GM23338 (cell line): Measurements from ENCODE around the gene TNNI2. TPM values are rescaled to one million over a fixed set of nuclear protein-coding genes. Genes with fewer than 3 reads are reported as not detected.

ENCODE experiments used
- ATAC-seq: fragments of 200-7000 bp; cut with Tn5 transposase; 3 replicates; pipeline ENCODE4 v1.9.1; 2020
- DNase-seq: peaks from one replicate; pipeline ENCODE4 v3.0.0-alpha.2; 2015; ENCODE audit warnings: low spot score
- H2AFZ ChIP-seq: fragments of 200-600 bp; sonication (generic); 2 replicates; pipeline ENCODE4 v1.8.0; 2016; ENCODE audit warnings: antibody characterized with exemption, mild to moderate bottlenecking, moderate library complexity
- H3F3A ChIP-seq: fragments of 200-600 bp; sonication (generic); replicated peaks from 2 replicates; pipeline ENCODE4 v1.8.0; 2017; ENCODE audit warnings: antibody characterized with exemption, mixed run types, low read depth
- H3K27ac ChIP-seq: fragments of 200-600 bp; sonication (generic); 2 replicates; pipeline ENCODE4 v1.6.1; 2016; ENCODE audit warnings: low read depth
- H3K27me3 ChIP-seq: fragments of 200-600 bp; sonication (generic); 2 replicates; pipeline ENCODE4 v1.8.0; 2016; ENCODE audit warnings: mild to moderate bottlenecking, mixed run types, moderate library complexity; ENCODE audit not compliant: insufficient read depth
- H3K36me3 ChIP-seq: fragments of 200-600 bp; sonication (generic); 2 replicates; pipeline ENCODE4 v1.8.0; 2016; ENCODE audit warnings: mild to moderate bottlenecking; ENCODE audit not compliant: insufficient read depth
- H3K4me1 ChIP-seq: fragments of 200-600 bp; sonication (generic); 2 replicates; pipeline ENCODE4 v1.8.0; 2016; ENCODE audit warnings: mild to moderate bottlenecking, moderate library complexity; ENCODE audit not compliant: insufficient read depth
- H3K4me2 ChIP-seq: fragments of 200-600 bp; sonication (generic); 2 replicates; pipeline ENCODE4 v1.7.1; 2017; ENCODE audit warnings: mixed run types
- H3K4me3 ChIP-seq: fragments of 200-600 bp; sonication (generic); 2 replicates; pipeline ENCODE4 v1.6.1; 2016; ENCODE audit warnings: mixed run types
- H3K79me2 ChIP-seq: fragments of 200-600 bp; sonication (generic); replicated peaks from 2 replicates; pipeline ENCODE4 v1.8.0; 2017; ENCODE audit warnings: mild to moderate bottlenecking; ENCODE audit not compliant: insufficient read depth
- H3K9me2 ChIP-seq: fragments of 200-600 bp; sonication (generic); 2 replicates; pipeline ENCODE4 v1.8.0; 2017; ENCODE audit not compliant: insufficient read depth
- H4K20me1 ChIP-seq: fragments of 200-600 bp; sonication (generic); replicated peaks from 2 replicates; pipeline ENCODE4 v1.8.0; 2017; ENCODE audit warnings: mild to moderate bottlenecking; ENCODE audit not compliant: insufficient read depth
- H3K27ac Mint-ChIP-seq: 2 replicates; pipeline ENCODE4 v1.8.0; 2020; ENCODE audit warnings: inconsistent platforms, mild to moderate bottlenecking, moderate library complexity, mixed read lengths
- H3K27me3 Mint-ChIP-seq: 3 replicates; pipeline ENCODE4 v1.8.0; 2022; ENCODE audit warnings: low read depth, mild to moderate bottlenecking, moderate library complexity, mixed read lengths, inconsistent platforms; ENCODE audit not compliant: insufficient read depth, poor library complexity
- H3K36me3 Mint-ChIP-seq: 3 replicates; pipeline ENCODE4 v1.8.0; 2021; ENCODE audit warnings: low read depth, mild to moderate bottlenecking, inconsistent platforms, moderate library complexity, mixed read lengths
- H3K4me1 Mint-ChIP-seq: 3 replicates; pipeline ENCODE4 v1.8.0; 2020; ENCODE audit warnings: mild to moderate bottlenecking, inconsistent platforms, mixed read lengths
- H3K4me3 Mint-ChIP-seq: 3 replicates; pipeline ENCODE4 v1.8.0; 2021; ENCODE audit warnings: moderate library complexity, mild to moderate bottlenecking, inconsistent platforms, mixed read lengths
- H3K9me3 Mint-ChIP-seq: 3 replicates; pipeline ENCODE4 v1.8.0; 2020; ENCODE audit warnings: moderate library complexity, mild to moderate bottlenecking, inconsistent platforms, mixed read lengths
- CREB1 ChIP-seq: fragments of 250-450 bp; sonication (Bioruptor Pico); IDR thresholded peaks from 2 replicates; pipeline ENCODE4 v1.5.0; 2020; ENCODE audit warnings: low read depth, mild to moderate bottlenecking, moderate library complexity
- REST ChIP-seq: IDR thresholded peaks from one replicate; pipeline ENCODE4 v1.6.1; 2018; ENCODE audit warnings: antibody characterized with exemption; ENCODE audit not compliant: unreplicated experiment
- STAT1 ChIP-seq: IDR thresholded peaks from one replicate; pipeline ENCODE4 v1.6.1; 2016; ENCODE audit warnings: antibody characterized with exemption; ENCODE audit not compliant: unreplicated experiment
- ZNF462 ChIP-seq: fragments of 250-450 bp; sonication (Bioruptor Pico); IDR thresholded peaks from 2 replicates; pipeline ENCODE4 v1.5.0; 2020; ENCODE audit warnings: mild to moderate bottlenecking, moderate library complexity
- polyA plus RNA-seq: library from polyadenylated mRNA; unstranded; fragments of >200 nt; fragmentation: Nextera tagmentation; extraction: Ambion mirVana; gene quantifications from 2 replicates; pipeline ENCODE4 v1.2.1, GENCODE V29; 2016
- total RNA-seq: library from RNA; depleted of rRNA; stranded (reverse); fragments of >200 nt; shearing (Covaris generic); gene quantifications from 2 replicates; pipeline ENCODE4 v1.2.3, GENCODE V29; 2014

Gene TNNI2
- total and polyA plus RNA-seq, 2 experiments from 2014 or later, result not detected

GRCh38 chr11:1846453-1846932, 7.7 kb downstream of the TNNI2 start (continued):
- no peak for TF ChIP-seq ZNF462 (CRISPR knock-in tag)
- TF ChIP-seq REST, result no peak

GRCh38 chr11:1847006-1847735, 8.4 kb downstream of the TNNI2 start:
- Histone ChIP-seq H3K36me3 (no peaks in the 10 kb centered on the region), H2AFZ (no peak overlapping the region), H3F3A (no peaks in the 10 kb centered on the region), H3K27me3 (no peaks in the 10 kb centered on the region), H3K4me2 (no peak overlapping the region), H3K4me3 (no peak overlapping the region), H3K4me1 (no peaks in the 10 kb centered on the region), H3K9me2 (no peaks in the 10 kb centered on the region), H3K79me2 (no peaks in the 10 kb centered on the region), H3K27ac (no peak overlapping the region), H4K20me1 (no peaks in the 10 kb centered on the region)
- Mint-ChIP-seq H3K4me3 (no peak overlapping the region), H3K27ac (no peak overlapping the region), H3K27me3 (peaks cover 12% of the 10 kb centered on the region), H3K36me3 (no peaks in the 10 kb centered on the region), H3K9me3 (no peaks in the 10 kb centered on the region; the same call in 2 of the 3 replicates), H3K4me1 (no peaks in the 10 kb centered on the region)
- DNase-seq (no peak), ATAC-seq (no peak)
- TF ChIP-seq ZNF462 (CRISPR knock-in tag) (no peak), CREB1 (CRISPR knock-in tag) (no peak), STAT1 (no peak)
